SK-N-SH (cell line): ENCODE results near the gene KIF6. TPM values are rescaled to one million over a fixed set of nuclear protein-coding genes. Genes with fewer than 3 reads are reported as not detected.

Experiments
- CTCF ChIA-PET: fragments of 300-600, 350-600 bp; formaldehyde crosslinking; extraction: SDS; loops from one replicate; lab custom pipeline; 2021; lab: Yijun Ruan, JAX
- POLR2A ChIA-PET: fragments of 350-600 bp; sonication (Branson Sonifier 250); formaldehyde crosslinking; extraction: SDS; loops from one replicate; lab custom pipeline; 2020; ENCODE audit warnings: antibody characterized with exemption, inconsistent platforms; lab: Yijun Ruan, JAX
- DNase-seq: peaks from one replicate; pipeline ENCODE4 v3.0.0; 2012
- H2AFZ ChIP-seq: fragments of 200-600 bp; sonication (generic); 2 replicates; pipeline ENCODE4 v1.8.1; 2016; ENCODE audit warnings: antibody characterized with exemption, mild to moderate bottlenecking, low read depth
- H3F3A ChIP-seq: fragments of 200-600 bp; sonication (generic); replicated peaks from 2 replicates; pipeline ENCODE3; 2016; ENCODE audit warnings: antibody characterized with exemption, mild to moderate bottlenecking; ENCODE audit not compliant: insufficient read depth
- H3K27ac ChIP-seq, 2 experiments: fragments of 200-500 bp in 1 of 2; fragments of 200-600 bp in 1 of 2; sonication (Bioruptor generic) in 1 of 2; sonication (generic), shearing (Covaris generic) in 1 of 2; 2 replicates each; pipeline versions ENCODE4 v1.5.1 to v1.6.1; 2014 to 2016; ENCODE audit warnings: low read depth in 2 of 2, inconsistent platforms in 1 of 2, low read length in 1 of 2, mild to moderate bottlenecking in 1 of 2, mixed read lengths in 1 of 2
- H3K27me3 ChIP-seq: fragments of 200-600 bp; sonication (generic), shearing (Covaris generic); 2 replicates; pipeline ENCODE4 v1.6.1; 2016; ENCODE audit warnings: mixed run types; ENCODE audit not compliant: insufficient read depth
- H3K36me3 ChIP-seq, 2 experiments: fragments of 200-500 bp in 1 of 2; fragments of 200-600 bp in 1 of 2; sonication (Bioruptor generic) in 1 of 2; sonication (generic) in 1 of 2; replicated peaks in 1 of 2; 2 replicates each; pipeline versions ENCODE3 to v1.5.1; 2014 to 2016; ENCODE audit warnings: low read length in 1 of 2, mild to moderate bottlenecking in 1 of 2; ENCODE audit not compliant: insufficient read depth in 2 of 2, control insufficient read depth in 1 of 2
- H3K4me1 ChIP-seq, 2 experiments: fragments of 200-500 bp in 1 of 2; fragments of 200-600 bp in 1 of 2; sonication (Bioruptor generic) in 1 of 2; sonication (generic), shearing (Covaris generic) in 1 of 2; 2 replicates each; pipeline versions ENCODE4 v1.5.1 to v1.6.1; 2014 to 2016; ENCODE audit warnings: low read depth in 1 of 2, low read length in 1 of 2, mixed run types in 1 of 2; ENCODE audit not compliant: insufficient read depth in 2 of 2, control insufficient read depth in 1 of 2
- H3K4me2 ChIP-seq: fragments of 200-600 bp; sonication (generic), shearing (Covaris generic); 2 replicates; pipeline ENCODE4 v1.6.1; 2017; ENCODE audit warnings: mixed run types
- H3K4me3 ChIP-seq, 2 experiments: fragments of 200-500 bp in 1 of 2; fragments of 200-600 bp in 1 of 2; sonication (Bioruptor generic) in 1 of 2; sonication (generic), shearing (Covaris generic) in 1 of 2; 2 replicates each; pipeline versions ENCODE4 v1.5.1 to v1.8.1; 2014 to 2016; ENCODE audit warnings: low read depth in 2 of 2, inconsistent platforms in 1 of 2, low read length in 1 of 2, mild to moderate bottlenecking in 1 of 2, mixed read lengths in 1 of 2, moderate library complexity in 1 of 2
- H3K79me2 ChIP-seq: fragments of 200-600 bp; sonication (generic); 2 replicates; pipeline ENCODE4 v1.8.1; 2017; ENCODE audit warnings: mild to moderate bottlenecking; ENCODE audit not compliant: insufficient read depth
- H3K9ac ChIP-seq: fragments of 200-600 bp; sonication (generic); 2 replicates; pipeline ENCODE4 v1.6.1; 2017; ENCODE audit warnings: mixed run types
- H3K9me2 ChIP-seq: fragments of 200-600 bp; sonication (generic); 2 replicates; pipeline ENCODE4 v1.6.1; 2017; ENCODE audit warnings: mixed run types
- H3K9me3 ChIP-seq: fragments of 200-600 bp; sonication (generic); 2 replicates; pipeline ENCODE4 v1.6.1; 2017; ENCODE audit warnings: mixed run types, mild to moderate bottlenecking, moderate library complexity
- H4K20me1 ChIP-seq: fragments of 200-600 bp; sonication (generic); 2 replicates; pipeline ENCODE4 v1.6.1; 2017; ENCODE audit warnings: mild to moderate bottlenecking, mixed run types; ENCODE audit not compliant: insufficient read depth
- CHD2 ChIP-seq: fragments of 150-350 bp; IDR thresholded peaks from 2 replicates; pipeline ENCODE4 v1.6.1; 2018; ENCODE audit warnings: low read length; ENCODE audit not compliant: partially characterized antibody
- EP300 ChIP-seq, 2 experiments: IDR thresholded peaks; 2 replicates each; pipeline versions ENCODE4 v1.4.0 to v1.6.1; 2012; ENCODE audit warnings: borderline replicate concordance in 1 of 2, low read depth in 1 of 2, low read length in 1 of 2
- GATA2 ChIP-seq: sonication (generic); formaldehyde crosslinking; IDR thresholded peaks from 2 replicates; pipeline ENCODE4 v1.5.0; 2020; ENCODE audit warnings: mild to moderate bottlenecking, missing genetic modification reagents
- NRF1 ChIP-seq: IDR thresholded peaks from 2 replicates; pipeline ENCODE4 v1.6.1; 2012; ENCODE audit warnings: low read depth, mild to moderate bottlenecking, low read length
- RAD21 ChIP-seq: IDR thresholded peaks from 2 replicates; pipeline ENCODE4 v1.6.1; 2012; ENCODE audit warnings: mild to moderate bottlenecking, low read length
- RFX5 ChIP-seq: IDR thresholded peaks from 2 replicates; pipeline ENCODE4 v1.6.1; 2012; ENCODE audit warnings: mild to moderate bottlenecking, improper control_type of control experiment, low read length
- SIN3A ChIP-seq: IDR thresholded peaks from 2 replicates; pipeline ENCODE4 v1.6.1; 2012; ENCODE audit warnings: low read depth, mild to moderate bottlenecking, low read length, moderate library complexity, borderline replicate concordance
- SMC3 ChIP-seq: IDR thresholded peaks from 2 replicates; pipeline ENCODE4 v1.6.1; 2012; ENCODE audit warnings: low read depth, low read length, improper control_type of control experiment
- TCF12 ChIP-seq: IDR thresholded peaks from 2 replicates; pipeline ENCODE4 v1.4.0; 2012
- WGBS: methylation state at CpG from one replicate; pipeline ENCODE4 v1.1.6; 2017; ENCODE audit warnings: low lambda C conversion rate; 5-methylcytosine and 5-hydroxymethylcytosine counted together
- polyA plus RNA-seq, 3 experiments: library from polyadenylated mRNA; depleted of rRNA; stranded (reverse); fragments of >200 nt; gene quantifications; 2 replicates each; pipeline ENCODE4 v1.2.3, GENCODE V29; 2012
- TF ChIP-seq, protein P1 (sequence below): fragments of 150-350 bp; IDR thresholded peaks from 2 replicates; pipeline ENCODE4 v1.6.1; 2016; ENCODE audit warnings: mild to moderate bottlenecking, low read depth, low read length
- TF ChIP-seq, protein P2 (sequence below): IDR thresholded peaks from 2 replicates; pipeline ENCODE4; 2012

The KIF6 gene
- polyA plus RNA-seq, 1 of the 3 experiments (the other 2 are of a cell fraction): 0.13 TPM

GRCh38 chr6:39733704-39734103 is 8.5 kb upstream of the KIF6 start (continued):
- TF ChIP-seq, protein P1, sequence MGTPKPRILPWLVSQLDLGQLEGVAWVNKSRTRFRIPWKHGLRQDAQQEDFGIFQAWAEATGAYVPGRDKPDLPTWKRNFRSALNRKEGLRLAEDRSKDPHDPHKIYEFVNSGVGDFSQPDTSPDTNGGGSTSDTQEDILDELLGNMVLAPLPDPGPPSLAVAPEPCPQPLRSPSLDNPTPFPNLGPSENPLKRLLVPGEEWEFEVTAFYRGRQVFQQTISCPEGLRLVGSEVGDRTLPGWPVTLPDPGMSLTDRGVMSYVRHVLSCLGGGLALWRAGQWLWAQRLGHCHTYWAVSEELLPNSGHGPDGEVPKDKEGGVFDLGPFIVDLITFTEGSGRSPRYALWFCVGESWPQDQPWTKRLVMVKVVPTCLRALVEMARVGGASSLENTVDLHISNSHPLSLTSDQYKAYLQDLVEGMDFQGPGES: no peak

GRCh38 chr6:39731565-39731964 is 6.4 kb upstream of the KIF6 start:
- H3K27ac ChIP-seq: no peak overlapping the region

GRCh38 chr6:39729945-39730344 is 4.7 kb upstream of the KIF6 start:
- no peak overlapping the region for H2AFZ ChIP-seq
- H3K9me3 ChIP-seq: no peaks in the 10 kb centered on the region
- no peaks in the 10 kb centered on the region for H3K9me2 ChIP-seq
- CTCF ChIA-PET: no interaction called here
- H4K20me1 ChIP-seq: no peaks in the 10 kb centered on the region
- H3K4me1 ChIP-seq: peaks cover 0 to 3% of the 10 kb centered on the region in 2 experiments; a peak in 2 of 4 replicates
- no peak overlapping the region for H3K4me3 ChIP-seq
- POLR2A ChIA-PET: no interaction called here
- H3K79me2 ChIP-seq: no peaks in the 10 kb centered on the region
- H3K36me3 ChIP-seq: no peaks in the 10 kb centered on the region
- H3K27me3 ChIP-seq: no peaks in the 10 kb centered on the region
- H3K27ac ChIP-seq: peak overlapping the region in 1 of 2 experiments; percentile 64; a peak in 1 of 4 replicates
- H3K4me2 ChIP-seq: no peak overlapping the region
- TF ChIP-seq CHD2: peak; percentile 8
- peak; percentile 63; the same call in 1 of the 2 replicates for TF ChIP-seq GATA2 (CRISPR knock-in tag)
- no peak for TF ChIP-seq TCF12
- peak; percentile 4; the same call in 1 of the 2 replicates for TF ChIP-seq RAD21
- peak in 1 of 2 experiments; percentile 28; a peak in 1 of 4 replicates for TF ChIP-seq EP300 (IDR thresholded peaks at IDR 0.05; ENCODE audit: borderline replicate concordance in 1 of 2, low read depth in 1 of 2, low read length in 1 of 2)
- peak; percentile 39 for DNase-seq
- H3K9ac ChIP-seq: no peak overlapping the region
- H3F3A ChIP-seq: no peaks in the 10 kb centered on the region

More at GRCh38 chr6:39731565-39731964, 6.4 kb upstream of the KIF6 start:
- Histone ChIP-seq H3F3A (no peaks in the 10 kb centered on the region), H3K4me1 (peaks cover 0 to 3% of the 10 kb centered on the region in 2 experiments; a peak in 2 of 4 replicates), H3K9me3 (no peaks in the 10 kb centered on the region), H3K79me2 (no peaks in the 10 kb centered on the region), H3K4me3 (no peak overlapping the region), H4K20me1 (no peaks in the 10 kb centered on the region), H3K36me3 (no peaks in the 10 kb centered on the region), H3K9me2 (no peaks in the 10 kb centered on the region), H2AFZ (no peak overlapping the region), H3K4me2 (no peak overlapping the region), H3K9ac (no peak overlapping the region), H3K27me3 (no peaks in the 10 kb centered on the region)
- ChIA-PET CTCF (interaction anchor here (1.0 kb wide), 1 partner anchor 167 kb away, joined by 3 read pairs; no protein-coding TSS in a partner anchor), POLR2A (no interaction called here)
- WGBS: 69% methylated on average over 6 of the region's 6 CpGs
- DNase-seq: peak; percentile 22
- TF ChIP-seq SMC3 (no peak; the same call in 1 of the 2 replicates), TCF12 (no peak), RFX5 (no peak), SIN3A (no peak), NRF1 (no peak), RAD21 (peak; percentile 25)
- TF ChIP-seq, protein P2, sequence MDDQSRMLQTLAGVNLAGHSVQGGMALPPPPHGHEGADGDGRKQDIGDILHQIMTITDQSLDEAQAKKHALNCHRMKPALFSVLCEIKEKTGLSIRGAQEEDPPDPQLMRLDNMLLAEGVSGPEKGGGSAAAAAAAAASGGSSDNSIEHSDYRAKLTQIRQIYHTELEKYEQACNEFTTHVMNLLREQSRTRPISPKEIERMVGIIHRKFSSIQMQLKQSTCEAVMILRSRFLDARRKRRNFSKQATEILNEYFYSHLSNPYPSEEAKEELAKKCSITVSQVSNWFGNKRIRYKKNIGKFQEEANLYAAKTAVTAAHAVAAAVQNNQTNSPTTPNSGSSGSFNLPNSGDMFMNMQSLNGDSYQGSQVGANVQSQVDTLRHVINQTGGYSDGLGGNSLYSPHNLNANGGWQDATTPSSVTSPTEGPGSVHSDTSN: no peak
